Ishikawa (cell line): ENCODE data around the gene TSPO2.

Source experiments
- CEBPB ChIP-seq: IDR thresholded peaks from 2 replicates; pipeline ENCODE4 v1.6.1; 2012
- CREB1 ChIP-seq: IDR thresholded peaks from 2 replicates; pipeline ENCODE4 v1.6.1; 2012; ENCODE audit warnings: low read depth
- EGR1 ChIP-seq: IDR thresholded peaks from 2 replicates; pipeline ENCODE4 v1.6.1; 2012
- EP300 ChIP-seq: IDR thresholded peaks from 2 replicates; pipeline ENCODE4 v1.6.1; 2012; ENCODE audit warnings: borderline replicate concordance
- FOXM1 ChIP-seq: IDR thresholded peaks from 2 replicates; pipeline ENCODE4 v1.6.1; 2012; ENCODE audit warnings: low read depth, borderline replicate concordance
- NFIC ChIP-seq: IDR thresholded peaks from 2 replicates; pipeline ENCODE4 v1.6.1; 2012
- RAD21 ChIP-seq: IDR thresholded peaks from 2 replicates; pipeline ENCODE4 v1.6.1; 2012; ENCODE audit warnings: low read depth
- TAF1 ChIP-seq: IDR thresholded peaks from 2 replicates; pipeline ENCODE4 v1.6.1; 2012; ENCODE audit warnings: low read depth, mild to moderate bottlenecking
- TCF12 ChIP-seq: IDR thresholded peaks from 2 replicates; pipeline ENCODE4 v1.6.1; 2012; ENCODE audit warnings: low read depth
- TEAD4 ChIP-seq: IDR thresholded peaks from 2 replicates; pipeline ENCODE4 v1.6.1; 2012
- YY1 ChIP-seq: IDR thresholded peaks from 2 replicates; pipeline ENCODE4 v1.6.1; 2012; ENCODE audit warnings: low read depth
- ZBTB7A ChIP-seq: IDR thresholded peaks from 2 replicates; pipeline ENCODE4 v1.6.1; 2012; ENCODE audit warnings: low read depth
- TF ChIP-seq, protein P1 (sequence below): IDR thresholded peaks from 2 replicates; pipeline ENCODE4 v1.6.1; 2012
- TF ChIP-seq, protein P2 (sequence below): IDR thresholded peaks from 2 replicates; pipeline ENCODE4 v1.6.1; 2012; ENCODE audit warnings: low read depth, mild to moderate bottlenecking
- TF ChIP-seq, protein P3 (sequence below): IDR thresholded peaks from 2 replicates; pipeline ENCODE4 v1.6.1; 2012

Gene TSPO2

GRCh38 chr6:41062056-41062455, 19.8 kb downstream of the TSPO2 start:
- TF ChIP-seq TCF12 (no peak), FOXM1 (no peak), YY1 (no peak), EGR1 (no peak), TAF1 (no peak), ZBTB7A (no peak), TEAD4 (no peak), CREB1 (no peak), EP300 (no peak), RAD21 (no peak), NFIC (no peak), CEBPB (no peak)
- TF ChIP-seq, protein P1, sequence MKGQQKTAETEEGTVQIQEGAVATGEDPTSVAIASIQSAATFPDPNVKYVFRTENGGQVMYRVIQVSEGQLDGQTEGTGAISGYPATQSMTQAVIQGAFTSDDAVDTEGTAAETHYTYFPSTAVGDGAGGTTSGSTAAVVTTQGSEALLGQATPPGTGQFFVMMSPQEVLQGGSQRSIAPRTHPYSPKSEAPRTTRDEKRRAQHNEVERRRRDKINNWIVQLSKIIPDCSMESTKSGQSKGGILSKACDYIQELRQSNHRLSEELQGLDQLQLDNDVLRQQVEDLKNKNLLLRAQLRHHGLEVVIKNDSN: no peak
- TF ChIP-seq, protein P2, sequence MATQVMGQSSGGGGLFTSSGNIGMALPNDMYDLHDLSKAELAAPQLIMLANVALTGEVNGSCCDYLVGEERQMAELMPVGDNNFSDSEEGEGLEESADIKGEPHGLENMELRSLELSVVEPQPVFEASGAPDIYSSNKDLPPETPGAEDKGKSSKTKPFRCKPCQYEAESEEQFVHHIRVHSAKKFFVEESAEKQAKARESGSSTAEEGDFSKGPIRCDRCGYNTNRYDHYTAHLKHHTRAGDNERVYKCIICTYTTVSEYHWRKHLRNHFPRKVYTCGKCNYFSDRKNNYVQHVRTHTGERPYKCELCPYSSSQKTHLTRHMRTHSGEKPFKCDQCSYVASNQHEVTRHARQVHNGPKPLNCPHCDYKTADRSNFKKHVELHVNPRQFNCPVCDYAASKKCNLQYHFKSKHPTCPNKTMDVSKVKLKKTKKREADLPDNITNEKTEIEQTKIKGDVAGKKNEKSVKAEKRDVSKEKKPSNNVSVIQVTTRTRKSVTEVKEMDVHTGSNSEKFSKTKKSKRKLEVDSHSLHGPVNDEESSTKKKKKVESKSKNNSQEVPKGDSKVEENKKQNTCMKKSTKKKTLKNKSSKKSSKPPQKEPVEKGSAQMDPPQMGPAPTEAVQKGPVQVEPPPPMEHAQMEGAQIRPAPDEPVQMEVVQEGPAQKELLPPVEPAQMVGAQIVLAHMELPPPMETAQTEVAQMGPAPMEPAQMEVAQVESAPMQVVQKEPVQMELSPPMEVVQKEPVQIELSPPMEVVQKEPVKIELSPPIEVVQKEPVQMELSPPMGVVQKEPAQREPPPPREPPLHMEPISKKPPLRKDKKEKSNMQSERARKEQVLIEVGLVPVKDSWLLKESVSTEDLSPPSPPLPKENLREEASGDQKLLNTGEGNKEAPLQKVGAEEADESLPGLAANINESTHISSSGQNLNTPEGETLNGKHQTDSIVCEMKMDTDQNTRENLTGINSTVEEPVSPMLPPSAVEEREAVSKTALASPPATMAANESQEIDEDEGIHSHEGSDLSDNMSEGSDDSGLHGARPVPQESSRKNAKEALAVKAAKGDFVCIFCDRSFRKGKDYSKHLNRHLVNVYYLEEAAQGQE: no peak
- TF ChIP-seq, protein P3, sequence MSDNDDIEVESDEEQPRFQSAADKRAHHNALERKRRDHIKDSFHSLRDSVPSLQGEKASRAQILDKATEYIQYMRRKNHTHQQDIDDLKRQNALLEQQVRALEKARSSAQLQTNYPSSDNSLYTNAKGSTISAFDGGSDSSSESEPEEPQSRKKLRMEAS: no peak

GRCh38 chr6:41063884-41064285, 21.6 kb downstream of the TSPO2 start:
- TF ChIP-seq TAF1 (no peak), ZBTB7A (no peak), EP300 (no peak), YY1 (no peak), EGR1 (no peak), CREB1 (no peak), RAD21 (no peak)
- TF ChIP-seq, protein P2: no peak

GRCh38 chr6:41064841-41065240, 22.6 kb downstream of the TSPO2 start:
- no peak for TF ChIP-seq EP300
- TF ChIP-seq NFIC: no peak
- no peak for TF ChIP-seq YY1
- TF ChIP-seq TCF12: no peak
- no peak for TF ChIP-seq ZBTB7A
- TF ChIP-seq FOXM1: no peak
- TF ChIP-seq, protein P2: no peak
- TF ChIP-seq TEAD4: no peak
- no peak for TF ChIP-seq TAF1

GRCh38 chr6:41065550-41066026, 23.3 kb downstream of the TSPO2 start:
- no peak for TF ChIP-seq TEAD4
- TF ChIP-seq, protein P2: no peak
- TF ChIP-seq RAD21: no peak
- TF ChIP-seq TAF1: no peak
- TF ChIP-seq CEBPB: no peak
- no peak for TF ChIP-seq NFIC
- TF ChIP-seq ZBTB7A: no peak
- no peak for TF ChIP-seq EP300
- no peak for TF ChIP-seq FOXM1
